GM18517 (cell line): ENCODE measurements around the gene CCL19.
A peak's percentile ranks its signal among the peaks of the same experiment; 100 is the strongest.

Source experiments
- ATAC-seq: cut with Tn5 transposase; IDR thresholded peaks from one replicate; pipeline ENCODE4 v1.9.1; 2021; ENCODE audit warnings: mild to moderate bottlenecking, moderate library complexity; ENCODE audit not compliant: unreplicated experiment

The CCL19 gene

DNA sequence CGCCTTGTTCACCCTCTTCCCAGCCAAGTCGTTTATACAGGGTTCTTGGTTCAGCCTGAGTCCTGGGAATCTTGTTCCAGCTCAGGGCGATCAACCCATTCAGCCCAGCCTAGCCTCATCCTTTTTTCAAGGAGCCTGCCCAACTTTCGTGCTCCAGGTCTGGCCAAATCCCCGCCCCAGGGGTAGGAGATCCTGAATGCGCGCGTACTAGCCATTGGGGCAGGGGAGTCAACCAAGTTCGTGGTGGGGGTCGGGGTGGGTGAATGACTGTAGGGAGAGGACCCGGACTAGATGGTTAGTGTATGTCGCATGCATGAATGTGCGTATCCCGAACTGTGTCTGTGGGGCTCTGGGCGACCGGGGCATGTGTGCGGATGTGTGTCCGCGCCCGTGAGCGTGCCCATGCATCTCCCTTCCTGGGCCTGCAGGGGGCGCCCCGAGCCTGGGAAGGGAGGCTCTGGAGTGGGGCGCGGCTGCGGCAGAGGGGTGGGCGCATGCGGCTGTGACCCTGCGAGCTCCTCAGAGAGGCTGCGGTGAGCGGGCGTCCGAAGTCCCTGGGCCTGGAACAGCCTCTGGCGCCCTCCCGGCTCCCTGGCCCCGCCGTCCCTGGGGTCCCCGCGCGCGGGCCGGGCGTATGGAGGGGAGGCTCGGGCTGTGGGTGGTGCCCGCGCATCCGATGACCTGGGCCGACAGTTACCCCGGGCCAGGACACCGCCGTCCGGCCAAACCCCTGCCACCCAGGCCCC, 10.1 kb upstream of the CCL19 start:
- no peak for ATAC-seq

DNA sequence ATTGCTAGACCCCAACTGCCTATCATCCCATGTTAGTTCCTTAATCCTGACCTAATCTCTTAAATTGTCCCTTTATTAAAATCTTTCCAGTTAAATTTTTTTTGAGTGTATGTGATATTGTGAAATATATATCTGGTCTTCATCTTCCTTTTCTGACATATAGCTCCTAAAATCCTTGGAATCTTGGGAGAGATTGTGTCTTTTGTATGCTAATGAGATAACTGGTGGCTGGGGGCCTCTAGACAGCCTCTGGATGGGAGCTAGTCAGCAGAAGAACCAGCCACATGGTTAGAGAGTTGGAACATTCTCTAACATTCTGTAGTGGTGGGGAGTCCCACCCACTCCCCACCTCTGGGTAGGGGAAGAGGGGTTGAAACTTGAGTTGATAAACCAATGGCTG, 3.7 kb upstream of the CCL19 start:
- ATAC-seq = no peak

DNA sequence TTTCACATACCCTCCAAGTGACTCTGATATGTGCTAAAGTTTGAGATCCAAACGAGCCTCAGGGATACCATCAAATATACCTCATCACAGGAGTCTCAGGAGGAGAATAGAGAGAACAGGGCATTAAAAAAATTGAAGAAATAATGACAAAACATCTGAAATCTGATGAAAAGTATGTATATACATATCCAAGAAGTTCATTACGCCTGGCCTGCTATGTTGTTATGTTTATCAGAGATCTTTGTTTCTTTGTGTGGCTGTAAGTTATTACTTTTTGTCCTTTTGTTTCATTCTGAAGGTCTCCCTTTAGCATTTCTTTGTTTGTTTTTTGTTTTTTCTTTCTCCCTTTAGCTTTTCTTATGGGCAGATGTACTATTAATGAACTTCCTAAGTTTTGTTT, 2.5 kb upstream of the CCL19 start:
- ATAC-seq = no peak

DNA sequence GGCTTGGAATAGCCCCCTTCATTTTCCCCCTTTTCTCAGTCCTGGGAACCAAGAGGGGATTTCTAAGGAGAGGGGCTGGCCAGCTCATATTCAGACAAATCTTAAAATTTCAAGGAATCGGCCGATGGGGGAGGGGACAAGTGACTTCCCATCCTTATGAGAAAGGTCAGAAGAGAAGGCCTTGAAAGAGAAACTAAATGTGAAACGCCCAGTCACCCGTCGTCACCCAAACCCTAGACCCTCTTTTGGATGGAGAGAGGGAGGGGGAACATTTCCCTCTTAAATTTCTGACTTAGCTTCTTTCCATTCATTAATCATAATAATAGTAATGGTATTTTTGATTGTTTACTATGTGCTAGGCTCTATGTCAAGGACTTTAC, 850 bp upstream of the CCL19 start:
- no peak for ATAC-seq

DNA sequence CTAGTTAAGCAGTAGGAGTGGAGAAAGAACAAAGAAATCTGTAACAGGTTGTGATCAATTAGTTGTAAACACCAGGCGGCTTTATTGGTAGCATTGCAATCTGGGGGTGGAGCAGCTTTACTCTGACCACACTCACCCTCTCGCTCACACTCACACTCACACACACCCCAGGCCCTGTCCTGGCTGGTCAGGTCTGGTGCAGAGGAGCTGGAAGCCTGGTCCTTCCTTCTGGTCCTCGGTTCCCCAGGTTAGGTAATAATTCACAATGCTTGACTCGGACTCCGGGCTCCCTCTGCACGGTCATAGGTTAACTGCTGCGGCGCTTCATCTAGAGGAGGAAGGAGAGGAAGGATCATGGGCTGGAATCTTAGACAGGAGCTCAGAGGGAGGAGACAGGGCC, 1.6 kb downstream of the CCL19 start:
- no peak for ATAC-seq

DNA sequence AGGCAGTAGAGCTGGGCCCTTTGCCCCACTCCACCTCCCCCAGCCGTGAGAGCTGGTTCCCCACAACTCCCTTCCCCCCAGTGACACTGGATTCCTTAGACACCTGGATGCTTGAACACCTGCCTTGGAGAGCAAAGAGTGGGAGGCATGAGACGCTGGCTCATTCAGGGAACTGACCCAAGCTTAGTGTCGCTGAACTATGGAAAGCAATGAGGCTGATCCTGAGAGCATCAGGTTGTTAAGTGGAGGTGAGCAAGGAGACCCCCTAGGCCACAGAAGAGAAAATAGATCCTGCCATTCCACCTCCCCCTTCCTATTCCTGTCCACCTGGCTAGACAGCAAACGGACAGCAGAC, 2.0 kb downstream of the CCL19 start:
- no peak for ATAC-seq

DNA sequence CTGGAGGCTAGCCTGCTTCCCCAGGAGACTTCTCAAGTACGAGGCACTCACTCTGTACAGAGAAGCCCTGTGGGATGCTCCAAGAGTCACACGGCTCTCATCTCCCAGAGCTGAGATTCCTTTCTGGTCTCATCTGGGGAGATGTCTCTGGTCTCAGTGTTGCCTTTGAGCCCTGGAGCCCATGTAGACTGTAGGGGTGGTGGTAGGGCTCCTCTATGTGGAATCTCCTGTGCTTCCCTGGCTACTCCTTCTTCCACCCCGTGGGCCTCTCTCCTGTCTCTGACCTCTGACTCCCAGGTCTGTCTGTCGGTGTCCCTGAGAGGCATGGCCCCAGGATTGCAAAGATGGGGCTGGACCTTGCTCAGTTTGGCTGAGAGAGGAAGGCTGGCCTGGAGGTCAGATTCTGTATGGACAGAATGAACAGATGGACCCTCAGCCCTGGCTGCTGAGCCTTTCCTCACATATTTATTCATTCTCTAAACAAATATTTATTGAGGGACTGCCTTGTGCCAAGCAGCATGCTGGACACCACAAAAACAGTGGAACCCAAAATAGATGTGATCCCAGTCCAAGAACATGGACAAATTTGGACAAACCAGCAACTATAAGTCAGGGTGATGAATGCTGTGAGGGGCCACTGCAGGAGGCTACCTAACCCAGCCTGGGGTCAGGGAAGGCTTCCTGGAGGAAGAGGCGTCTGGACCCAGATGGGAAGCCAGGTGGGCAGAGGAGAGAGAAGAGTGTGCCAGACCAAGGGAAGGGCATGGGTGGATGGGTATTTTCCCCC, 2.6 kb downstream of the CCL19 start:
- ATAC-seq = no peak

DNA sequence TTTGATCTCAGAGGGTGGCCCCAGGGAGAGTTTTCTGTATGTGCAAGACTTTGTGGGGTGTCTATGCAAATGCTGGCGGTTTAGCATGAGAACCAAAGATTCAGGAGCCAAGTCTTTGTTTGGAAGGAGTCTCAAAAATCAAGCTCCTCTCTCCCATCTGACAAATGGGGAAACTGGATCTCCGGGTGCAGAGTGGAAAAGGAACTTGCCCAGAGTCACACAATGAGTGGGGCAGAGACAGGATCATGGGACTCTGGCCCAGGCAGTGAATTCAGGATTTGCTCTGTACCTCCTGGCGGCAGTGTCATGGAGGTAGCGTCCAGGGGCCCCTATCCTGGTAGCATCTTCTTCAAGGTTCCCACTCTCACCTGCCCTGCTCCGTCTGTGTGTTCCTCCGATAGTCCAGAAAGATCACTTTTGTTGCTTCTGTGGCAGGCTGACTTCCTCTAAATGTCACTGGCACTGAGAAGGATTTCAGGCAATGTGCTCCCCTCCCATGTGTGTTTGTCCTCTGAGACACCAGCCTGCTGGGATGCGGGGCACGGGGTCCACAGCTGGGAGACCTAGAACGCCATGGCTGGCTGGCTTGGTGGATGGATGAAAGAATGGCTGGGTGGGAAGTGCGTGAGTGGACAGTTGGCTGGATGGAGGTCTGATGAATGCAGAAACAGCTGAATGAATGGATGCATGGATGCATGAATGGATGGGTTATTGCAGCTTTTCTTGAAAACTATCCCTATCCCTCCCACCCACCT, 3.6 kb downstream of the CCL19 start:
- no peak for ATAC-seq

DNA sequence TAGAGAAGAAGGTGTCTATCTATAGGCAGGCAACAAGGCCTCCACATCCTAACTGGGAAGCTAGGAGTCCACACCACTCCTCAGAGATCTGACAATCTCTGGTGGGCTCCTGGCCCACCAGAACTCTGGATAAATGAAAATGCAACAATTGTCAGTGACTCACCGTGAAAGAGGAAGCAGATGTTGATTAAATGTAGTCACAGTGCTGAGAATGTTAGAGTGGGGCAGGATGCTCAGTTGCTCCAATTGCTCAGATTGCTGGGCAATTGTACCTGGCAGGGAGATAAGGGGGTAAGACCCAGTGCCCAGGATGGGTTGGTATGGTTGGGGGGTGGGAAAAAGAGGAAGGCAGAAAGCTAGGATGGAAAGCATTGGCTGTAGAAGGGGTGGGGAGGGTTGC, 4.3 kb downstream of the CCL19 start:
- no peak for ATAC-seq

DNA sequence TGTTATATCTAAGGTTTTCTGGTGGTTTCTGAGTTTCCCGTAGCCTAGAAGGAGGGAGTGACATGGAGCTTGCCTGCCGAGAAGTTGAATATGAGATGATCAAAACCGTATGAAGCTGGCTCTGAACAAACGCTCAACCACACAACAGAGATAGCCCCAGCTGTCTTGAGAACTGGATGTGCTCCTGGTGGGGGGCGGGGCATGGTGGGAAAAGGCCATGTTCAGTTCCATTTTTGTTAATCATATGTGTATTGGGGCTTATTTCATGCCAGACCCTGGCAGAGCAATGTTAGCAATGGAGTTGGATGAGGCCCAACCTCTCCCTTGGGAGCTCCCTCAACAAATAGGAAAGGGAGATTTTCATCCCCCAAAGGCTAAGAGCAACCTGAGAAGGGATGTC, 4.8 kb downstream of the CCL19 start:
- no peak for ATAC-seq

DNA sequence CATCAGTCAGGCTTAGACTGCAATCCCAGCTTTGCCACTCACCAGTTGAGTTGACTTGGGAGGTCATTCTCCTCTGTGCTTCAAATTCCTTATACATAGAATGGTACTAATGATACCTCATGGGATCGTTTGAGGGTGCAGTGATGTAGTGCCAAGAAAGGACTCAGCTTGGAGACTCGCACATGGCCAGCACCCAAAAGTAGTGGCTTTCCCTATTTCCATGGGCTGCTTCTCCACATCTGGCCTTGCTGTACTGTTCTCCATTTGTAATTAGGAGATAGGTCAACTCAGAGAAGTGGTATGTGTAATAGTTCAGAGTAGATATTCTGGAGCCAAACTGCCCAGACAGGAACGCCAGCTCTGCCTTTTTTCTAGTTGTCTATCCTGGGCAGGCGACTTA, 5.5 kb downstream of the CCL19 start:
- ATAC-seq = no peak

DNA sequence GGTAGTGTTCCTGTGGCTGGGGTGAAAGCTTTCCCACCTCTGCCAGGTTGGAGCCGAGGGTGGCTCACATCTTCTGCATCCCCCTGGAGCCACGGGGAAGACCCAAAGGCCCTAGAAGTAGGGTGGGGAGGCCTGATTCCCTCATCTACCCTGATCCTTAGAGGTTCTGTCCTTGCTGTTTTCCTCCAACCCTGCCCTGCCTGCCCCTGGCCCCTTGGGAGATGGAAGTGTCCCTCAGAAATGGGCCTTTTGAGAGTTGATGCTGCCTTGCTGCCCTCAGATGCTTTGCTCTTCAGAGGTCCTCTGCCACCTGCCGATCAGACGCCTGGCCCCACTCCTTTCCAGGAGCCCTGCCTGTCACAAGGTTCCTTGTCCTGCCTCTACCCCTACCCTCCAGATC, 6.3 kb downstream of the CCL19 start:
- no peak for ATAC-seq

DNA sequence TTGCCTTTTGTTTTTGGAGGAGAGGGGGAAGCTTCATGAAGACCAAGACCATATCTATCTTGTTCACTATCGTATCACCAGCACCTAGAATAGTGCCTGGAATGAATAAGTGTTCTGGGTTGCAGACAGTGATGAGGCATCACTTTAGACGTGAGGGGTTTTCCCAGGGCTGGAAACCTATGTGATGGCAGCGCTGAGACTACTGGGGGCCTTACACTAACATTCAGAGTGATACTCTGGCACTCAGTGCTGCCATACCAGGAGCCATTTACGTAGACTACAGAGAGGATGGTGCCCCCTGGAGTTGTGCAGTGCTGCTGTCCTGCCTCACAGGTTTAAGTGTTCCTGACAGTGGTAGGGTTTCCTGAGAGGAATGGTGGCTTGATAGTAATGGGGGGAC, 6.9 kb downstream of the CCL19 start:
- no peak for ATAC-seq

DNA sequence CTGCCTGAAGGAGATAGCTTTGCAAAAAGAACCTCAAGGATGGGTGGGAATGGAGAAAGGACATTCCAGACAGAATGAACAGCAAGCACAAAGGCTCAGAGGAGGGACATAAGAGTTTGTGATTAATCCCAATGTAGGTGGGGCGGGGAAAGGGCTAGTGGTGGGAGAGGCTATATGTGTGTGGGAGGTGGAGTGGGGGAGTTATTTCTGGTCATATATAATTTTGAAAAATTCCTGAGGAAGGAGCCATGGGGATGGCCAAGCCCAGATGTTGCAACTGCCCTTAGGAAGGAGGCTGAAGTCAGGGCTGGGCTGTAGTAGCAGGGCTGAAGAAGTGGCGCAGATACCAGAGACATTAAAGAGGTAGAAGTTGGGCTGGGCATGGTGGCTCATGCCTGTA, 15.2 kb downstream of the CCL19 start:
- no peak for ATAC-seq

DNA sequence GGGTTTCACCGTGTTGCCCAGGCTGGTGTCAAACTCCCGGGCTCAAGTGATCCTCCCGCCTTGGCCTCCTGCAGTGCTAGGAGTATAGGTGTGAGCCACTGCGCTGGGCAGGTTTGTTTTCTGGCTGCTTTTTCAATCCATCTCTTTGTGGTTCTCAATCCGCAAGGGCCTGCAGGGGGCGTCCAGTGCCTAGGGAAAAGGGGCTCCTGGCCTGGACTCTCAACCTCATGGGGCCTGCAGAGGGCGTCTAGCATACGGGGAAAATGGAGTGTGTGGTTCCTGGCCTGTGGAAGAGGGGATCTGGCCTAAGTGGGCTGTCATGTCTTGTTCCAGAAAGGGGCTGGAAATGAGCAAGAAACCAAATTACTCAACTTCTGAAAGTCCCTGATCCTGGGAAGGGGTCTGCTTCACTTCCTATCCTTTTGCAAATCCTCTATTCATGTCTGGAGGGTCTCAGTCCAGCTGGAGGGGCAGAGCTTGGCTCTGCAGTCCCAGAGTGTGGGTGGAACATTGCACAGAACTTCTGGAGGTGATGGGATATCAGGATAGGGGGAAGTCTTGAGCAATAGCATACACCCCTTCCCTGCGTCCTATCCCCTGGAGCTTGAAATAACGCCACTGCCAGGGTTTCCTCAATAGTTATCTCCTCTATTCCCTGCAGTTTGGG, 15.9 kb downstream of the CCL19 start:
- no peak for ATAC-seq

DNA sequence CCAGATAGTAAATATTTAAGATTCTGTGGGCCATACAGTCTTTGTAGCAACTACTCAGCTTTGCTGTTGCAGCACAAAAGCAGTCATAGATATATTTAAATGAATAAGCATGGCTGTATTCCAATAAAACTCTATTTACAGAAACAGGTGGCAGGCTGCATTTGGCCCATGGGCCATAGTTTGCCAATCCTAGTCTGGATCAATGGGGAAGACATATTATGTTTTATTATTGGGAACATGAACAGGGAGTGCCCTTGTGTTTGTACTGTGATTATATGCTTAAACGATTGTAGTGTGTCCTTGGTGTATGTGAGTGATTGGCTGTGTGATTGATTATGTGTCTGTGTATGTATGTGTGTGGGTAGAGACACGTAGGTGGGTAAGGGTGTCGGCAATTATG, 16.6 kb downstream of the CCL19 start:
- ATAC-seq = no peak

DNA sequence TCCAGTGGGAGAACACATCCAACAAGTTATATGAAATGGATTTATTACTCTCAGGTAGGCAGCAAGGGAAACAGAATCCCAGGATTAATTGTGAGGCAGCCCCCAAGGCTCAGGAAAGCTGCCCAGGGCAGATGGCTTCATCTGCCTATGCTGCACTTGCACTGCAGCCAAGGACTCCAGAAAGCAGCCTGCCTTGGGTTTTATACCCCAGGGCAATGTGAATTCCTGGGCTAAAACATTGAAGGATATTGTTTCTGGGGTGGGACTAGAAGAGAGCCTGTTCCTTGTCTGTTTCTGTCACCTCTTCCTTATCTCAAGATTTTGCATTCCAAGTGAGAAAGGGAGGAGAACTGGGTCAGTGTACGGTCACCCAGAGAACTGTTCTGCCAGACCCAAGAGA, 19.8 kb downstream of the CCL19 start:
- ATAC-seq = no peak

DNA sequence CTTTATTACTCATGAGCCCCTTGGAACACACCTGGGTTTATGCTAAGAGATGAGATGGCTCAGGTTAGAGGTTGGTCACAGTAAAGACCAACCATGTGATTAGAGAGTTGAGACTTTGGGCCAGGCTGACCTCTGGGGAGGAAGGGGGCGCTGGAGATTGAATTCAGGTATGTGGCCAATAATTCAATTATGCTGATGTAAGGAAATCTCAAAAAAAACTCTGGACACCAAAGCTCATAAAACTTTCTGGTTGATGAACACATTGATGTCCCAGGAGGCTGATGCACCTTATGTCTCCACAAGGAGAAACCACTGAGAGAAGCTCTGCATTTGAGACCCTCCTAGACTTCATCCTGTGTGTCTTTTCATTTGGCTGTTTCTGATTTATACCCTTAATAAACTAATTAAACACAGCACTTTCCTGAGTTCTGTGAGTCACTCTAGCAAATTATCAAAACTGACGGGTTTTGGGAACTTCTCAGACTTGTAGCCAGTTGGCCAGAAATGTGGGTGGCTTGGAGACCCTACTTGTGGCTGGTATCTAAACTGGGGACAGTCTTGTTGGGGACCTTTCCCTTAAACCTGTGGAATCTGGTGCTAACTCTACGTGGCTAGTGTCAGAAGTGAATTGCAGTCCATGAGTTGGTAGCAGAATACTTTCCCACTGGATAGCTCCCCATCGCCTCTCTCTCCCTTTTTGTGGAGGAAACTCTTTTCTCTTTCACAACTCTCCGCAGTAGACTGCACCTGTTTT, 21.1 kb downstream of the CCL19 start:
- no peak for ATAC-seq

DNA sequence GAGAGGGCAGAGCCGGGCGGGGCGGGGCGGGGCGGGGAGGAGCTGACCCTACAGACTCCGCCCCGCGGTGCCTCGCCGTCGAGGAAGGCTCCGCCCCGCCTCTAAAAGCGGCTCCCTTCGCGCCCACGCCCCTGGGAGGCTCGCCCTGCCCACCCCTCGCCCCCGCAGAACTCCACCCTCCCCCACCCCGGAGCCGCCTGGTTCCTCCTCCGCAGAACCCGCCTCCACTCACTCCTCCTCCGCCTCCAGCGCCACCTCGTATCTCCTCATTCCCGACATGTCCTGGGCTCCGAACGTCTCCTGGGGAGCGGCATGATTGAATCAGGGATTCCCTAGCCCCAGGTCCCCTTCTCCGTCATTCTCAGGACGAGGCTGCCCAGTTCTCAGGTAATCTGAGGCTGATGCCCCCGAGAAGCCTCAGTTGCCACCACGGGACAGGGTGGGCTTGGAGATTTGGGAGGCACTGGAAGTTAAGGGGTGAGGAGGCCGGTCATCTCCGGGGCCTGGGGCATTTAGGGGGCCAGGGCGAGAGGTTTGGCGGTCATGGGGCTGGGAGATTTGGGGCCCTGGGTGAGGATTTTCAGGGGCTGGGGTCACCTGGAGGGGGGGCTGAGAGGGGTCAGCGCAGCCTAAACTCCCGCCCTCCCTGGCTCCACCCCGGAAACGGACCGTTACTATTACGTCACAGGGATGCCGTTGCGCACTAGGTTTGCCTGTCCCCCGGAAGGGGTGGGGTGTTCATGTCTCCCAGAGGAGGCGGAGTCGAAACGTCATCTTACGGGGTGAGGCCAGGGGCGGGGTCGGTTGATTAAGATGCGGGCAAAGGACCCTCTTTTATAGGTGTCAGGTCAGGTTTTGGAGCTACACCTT, 25.5 kb downstream of the CCL19 start:
- peak; percentile 61 for ATAC-seq

DNA sequence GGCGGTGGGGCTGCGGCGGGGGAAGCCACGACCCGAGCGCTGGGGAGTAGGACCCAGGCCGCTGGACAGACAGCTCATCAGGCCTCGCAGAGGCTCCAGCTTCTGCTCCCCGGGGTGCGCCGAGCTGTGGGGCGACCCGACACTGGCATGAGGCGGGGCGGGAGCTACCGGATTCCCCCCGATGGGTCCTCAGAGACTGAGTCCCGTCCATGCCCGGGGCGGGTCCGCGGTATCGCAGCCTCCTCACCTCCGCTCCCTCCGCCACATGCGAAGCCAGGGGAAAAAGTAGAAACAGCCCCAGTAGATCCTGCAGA, 26.1 kb downstream of the CCL19 start:
- ATAC-seq = no peak
